Right forelimb (tissue), 1 donor: ENCODE data around the gene MYO7A.

Experiments
- DNase-seq: peaks from one replicate; pipeline ENCODE4 v3.0.0-alpha.2; 2018

The MYO7A gene

DNA sequence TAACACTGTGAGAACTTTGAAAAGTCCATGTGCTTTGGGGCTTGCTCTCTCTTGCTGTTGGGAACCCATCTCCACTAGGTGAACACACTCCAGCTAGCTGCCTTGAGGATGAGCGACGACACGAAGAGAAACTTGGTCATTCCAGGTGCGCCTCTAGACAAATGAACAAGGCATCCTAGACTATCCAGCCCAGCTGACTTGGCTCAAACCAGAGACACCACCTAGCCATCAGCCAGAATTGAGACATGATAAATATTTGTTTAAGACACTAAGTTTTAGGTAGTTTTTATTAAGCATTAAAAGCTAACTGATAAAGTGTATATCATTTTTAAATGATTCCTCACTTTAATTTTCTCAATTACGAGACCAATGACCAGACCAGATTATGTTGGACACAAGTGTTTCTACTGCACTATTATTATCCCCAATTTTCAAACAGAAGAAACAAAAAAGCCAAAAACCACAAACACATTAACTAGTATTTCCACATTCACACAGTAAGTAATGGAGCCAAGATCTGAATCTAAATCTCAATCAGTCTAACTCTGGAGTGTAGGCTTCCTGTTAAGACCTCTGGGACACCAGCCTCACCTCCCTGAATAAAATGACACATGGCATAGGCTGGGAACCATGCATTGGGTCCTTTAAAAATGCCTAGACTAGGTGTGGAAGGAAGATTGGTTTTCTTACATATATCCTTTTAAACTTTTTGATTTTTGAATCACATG lies 103.0 kb downstream of the MYO7A start:
- no peak for DNase-seq

DNA sequence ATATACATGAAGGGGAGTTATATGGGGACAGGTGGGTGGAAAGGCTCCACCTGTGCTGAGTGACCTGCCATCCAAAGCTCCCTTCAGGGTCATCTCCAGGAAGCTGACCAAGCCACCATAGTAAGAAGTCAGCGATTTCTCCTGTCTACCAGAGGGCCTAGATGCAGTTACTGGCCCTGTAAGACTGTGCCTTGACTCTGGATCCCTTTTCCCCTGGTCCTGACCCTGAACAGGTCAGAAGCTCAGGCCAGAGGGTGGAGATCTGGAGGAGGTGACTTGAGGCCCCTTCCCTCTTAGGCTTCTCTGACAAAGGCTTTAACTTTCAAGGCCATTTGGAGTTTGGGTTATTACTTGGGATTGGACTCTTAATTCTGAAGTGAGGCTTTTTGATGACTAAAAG lies 103.8 kb downstream of the MYO7A start:
- DNase-seq: no peak

DNA sequence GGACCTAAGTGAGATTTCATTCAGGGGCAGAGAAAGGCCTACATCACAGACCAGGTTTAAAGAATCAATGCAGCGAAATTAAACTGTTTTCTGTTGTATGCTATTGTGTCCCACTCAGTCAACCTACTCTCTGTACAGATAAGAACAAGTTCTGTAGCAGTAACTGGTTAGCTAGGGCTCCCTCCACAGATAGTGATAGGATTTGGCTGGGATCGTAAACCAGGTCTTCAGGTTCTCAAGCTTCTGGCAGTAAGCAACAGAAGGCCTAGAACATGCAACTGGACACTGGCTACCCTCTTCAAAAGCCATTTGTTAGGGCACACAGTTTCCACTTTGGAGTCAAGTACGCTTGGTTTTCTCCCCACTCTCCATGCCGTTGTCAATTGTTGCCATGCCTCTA lies 104.2 kb downstream of the MYO7A start:
- DNase-seq: no peak

DNA sequence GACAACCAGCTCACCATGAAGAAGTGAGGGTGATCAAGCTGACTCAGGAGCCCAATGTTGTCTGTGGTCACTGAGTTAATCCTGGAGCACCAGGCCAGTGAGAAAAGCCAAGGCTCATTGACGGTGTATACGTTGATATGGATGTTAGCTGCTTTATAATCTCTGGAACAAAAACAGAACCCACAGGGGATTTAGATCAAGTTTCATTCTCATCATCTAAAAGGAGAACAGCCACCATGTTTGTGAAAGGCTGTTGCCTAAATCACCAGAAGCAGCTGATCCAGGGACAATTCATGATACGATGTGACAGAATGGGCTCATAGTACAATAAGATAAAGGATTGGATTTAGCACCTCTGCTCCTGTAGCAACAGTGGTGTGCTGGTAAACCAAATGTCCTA lies 105.0 kb downstream of the MYO7A start:
- DNase-seq: no peak

DNA sequence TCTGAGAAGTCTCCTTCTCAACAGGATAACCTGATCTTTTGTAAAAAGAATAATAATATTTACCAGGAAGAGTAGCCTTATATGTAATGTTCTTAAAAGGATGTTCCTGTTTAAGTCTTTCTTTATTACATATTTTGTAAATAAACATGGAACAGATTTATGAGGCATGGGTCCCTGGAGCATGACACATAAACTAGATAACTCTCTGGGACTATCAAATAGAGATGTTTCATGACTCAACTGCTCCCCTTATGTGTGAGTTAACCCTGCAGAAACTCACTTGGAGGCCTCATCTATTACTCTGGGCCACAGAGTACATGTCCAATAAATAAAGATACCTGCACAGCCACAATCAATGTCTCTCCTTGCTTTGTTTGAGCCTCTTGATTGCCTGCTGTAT lies 108.9 kb downstream of the MYO7A start:
- DNase-seq: no peak

DNA sequence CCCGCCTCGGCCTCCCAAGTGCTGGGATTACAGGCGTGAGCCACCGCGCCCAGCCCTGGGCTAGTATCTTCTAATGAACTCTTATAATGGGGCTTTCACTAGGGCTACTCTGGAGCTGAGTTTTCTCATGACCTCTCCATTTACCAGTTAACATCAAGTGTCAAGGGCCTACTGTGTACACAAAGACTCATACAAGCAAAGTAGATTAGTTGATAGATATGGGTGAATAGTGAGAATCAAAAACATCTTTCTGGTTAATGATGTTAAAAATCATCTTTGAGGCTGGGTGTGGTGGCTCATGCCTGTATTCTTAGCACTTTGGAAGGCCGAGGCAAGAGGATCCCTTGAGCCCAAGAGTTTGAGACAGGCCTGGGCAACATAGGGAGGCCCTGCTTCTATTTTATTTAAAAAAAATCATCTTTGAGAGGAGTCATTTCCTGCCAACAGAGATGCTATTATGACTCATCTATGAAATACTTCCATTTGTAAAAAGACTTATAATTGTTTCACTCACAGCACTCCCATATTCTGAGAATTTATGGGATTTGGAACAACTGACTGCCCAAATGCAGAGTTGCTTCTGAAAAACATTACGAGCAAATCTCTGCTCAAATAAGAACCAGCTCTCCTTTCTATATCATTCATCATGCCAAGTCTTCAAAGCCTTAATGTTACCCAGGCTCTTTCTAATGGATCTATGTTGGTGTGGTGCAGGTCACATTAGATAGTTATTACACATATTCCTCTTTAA lies 116.4 kb downstream of the MYO7A start:
- no peak for DNase-seq

DNA sequence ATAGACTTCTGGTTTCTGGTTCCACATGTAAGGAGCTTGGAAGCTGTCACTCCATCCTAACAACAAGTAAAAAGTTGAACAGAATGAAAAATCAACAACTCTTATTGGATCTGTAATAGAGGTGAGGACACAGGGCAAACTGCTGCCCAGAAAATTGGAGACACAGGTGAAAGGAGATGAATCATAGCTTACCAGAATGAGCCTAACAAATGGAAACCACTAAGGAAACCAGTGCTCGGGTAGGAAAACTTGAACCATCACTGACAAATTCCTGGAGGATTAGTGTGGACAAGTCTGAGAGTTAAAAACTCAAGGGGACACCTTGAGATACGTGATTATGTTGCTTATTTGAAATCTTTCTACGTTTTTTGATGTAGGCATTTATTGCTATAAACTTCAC lies 121.4 kb downstream of the MYO7A start:
- DNase-seq: no peak

DNA sequence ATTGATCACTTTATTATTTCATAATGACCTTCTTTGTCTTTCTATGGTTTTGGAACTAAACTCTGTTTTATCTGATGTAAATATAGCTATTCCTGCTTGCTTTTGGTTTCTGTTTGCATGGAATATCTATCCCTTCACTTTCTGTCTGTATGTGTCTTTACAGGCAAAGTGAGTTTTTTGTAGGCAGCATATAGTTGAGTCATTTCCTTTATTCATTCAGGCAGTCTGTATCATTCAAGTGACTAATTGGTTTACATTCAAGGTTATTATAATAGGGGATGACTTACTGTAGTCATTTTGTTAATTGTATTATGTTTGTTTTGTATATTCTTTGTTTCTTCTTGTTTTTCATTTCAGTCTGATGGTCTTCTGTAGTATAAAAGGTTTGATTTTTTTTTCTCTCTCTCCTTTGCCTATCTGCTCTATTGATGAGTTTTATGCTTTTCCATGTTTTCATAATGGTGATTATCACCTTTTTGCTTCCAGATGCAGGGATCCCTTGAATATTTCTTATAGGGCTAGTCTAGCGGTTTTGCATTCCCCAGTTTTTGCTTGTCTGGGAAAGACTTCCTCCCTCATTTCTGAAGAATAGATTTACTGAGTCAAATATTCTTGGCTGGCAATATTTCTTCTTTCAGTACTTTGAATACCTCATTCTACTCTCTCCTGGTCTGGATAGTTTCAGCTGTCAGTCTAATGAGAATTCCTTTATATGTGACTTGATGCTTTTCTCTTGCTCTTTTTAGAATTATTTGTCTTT lies 123.0 kb downstream of the MYO7A start:
- no peak for DNase-seq

DNA sequence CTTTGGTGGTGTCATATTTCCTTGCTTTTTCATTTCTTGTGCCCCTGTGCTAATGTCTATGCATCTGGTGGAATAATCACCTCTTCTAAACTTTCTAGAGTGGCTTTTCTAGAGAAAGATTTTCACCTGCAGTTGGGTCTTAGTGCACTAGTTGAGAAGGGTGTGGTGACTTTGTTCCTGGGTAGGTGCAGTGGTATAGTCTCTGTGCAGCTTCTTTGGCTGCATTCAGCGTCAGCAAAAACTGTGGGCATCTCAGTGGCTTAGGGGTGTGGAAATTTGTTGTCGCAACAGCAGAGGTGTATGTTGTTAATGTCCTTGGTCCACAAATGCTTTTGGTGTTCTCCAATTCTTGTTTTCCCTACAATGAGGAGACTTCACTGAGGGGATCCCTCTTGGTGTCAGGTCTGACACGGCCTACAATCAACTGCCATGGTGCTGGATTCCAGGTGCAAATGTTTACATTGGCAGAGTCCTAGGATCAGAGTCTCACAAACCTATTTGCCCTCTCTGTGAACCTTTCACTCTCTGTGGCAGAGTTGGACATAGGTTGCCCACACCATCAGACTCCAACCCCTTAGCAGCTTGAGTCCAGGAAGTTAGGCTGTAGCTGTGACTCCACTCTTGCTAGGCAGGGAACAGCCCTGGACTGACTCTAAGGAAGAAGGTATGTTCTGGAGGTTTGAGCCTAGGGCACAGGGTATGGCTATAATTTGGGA lies 124.7 kb downstream of the MYO7A start:
- DNase-seq: no peak

DNA sequence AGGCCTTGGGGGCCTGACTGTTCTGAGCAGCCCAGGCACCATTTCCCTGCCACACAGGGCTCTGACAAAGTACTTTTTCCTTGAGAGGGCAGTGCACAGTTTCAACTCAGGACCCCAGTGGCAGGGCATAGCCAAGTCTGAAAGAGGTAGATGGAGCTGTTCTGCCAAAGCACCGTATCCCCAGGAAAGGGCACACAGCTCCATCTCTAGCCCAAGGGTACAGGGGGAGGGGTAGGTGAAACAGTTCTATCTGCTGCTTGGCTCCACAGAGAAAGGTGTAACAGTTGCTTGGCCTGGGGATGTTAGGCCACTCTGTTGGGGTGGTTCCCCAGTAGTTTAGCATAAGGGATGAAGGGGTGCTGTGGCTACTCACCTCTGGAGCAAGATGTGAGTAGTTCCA lies 125.6 kb downstream of the MYO7A start:
- no peak for DNase-seq

DNA sequence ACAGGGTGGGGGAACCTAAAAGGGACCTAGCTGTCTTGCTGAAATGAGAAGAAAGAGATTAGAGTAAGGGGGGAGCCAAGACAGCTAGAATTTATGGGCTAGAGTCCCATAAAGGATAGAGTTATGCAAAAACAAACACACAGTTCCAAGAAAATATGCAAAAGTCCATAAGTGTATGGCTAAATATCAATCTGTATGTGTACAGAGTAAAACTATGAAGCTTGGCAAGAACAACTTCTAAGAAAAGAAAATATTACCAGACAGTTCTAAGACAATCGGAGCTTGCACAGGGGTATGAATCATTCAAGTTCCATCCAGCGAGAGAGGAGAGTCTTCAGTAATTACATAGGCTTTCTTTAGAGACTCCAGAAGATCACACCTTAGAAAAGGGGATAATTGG lies 131.6 kb downstream of the MYO7A start:
- no peak for DNase-seq

DNA sequence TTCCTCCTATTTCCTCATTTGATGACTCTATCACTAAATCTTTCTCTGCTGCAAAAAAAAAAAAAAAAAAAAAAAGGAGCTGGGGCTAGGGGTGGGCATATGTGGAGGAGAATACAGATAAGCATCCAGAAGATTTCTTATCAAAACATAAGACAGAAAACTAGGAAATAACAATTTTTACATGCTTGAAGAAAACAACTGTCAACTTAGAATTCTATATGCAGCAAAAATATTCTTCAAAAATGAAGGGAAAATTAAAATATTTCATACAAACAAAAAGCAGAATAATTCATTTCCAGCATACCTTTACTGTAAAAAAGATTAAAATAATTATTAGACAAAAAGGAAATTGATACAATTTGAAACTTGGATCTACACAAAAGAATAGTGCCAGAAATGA lies 134.8 kb downstream of the MYO7A start:
- DNase-seq: no peak
